Inferior parietal cortex (tissue), 1 donor: ENCODE results near the gene TMEM14A.
A peak's percentile ranks its signal among the peaks of the same experiment; 100 is the strongest.
"Not testable (repeated sequence)": the region's sequence is repeated elsewhere in the genome, so short reads cannot be mapped to it uniquely, and the experiment has no call there.

Experiments used
- DNase-seq: peaks from one replicate; pipeline ENCODE4 v3.0.0-alpha.2; 2016; ENCODE audit errors: extremely low spot score

The TMEM14A gene

GRCh38 chr6:52670502-52671409, at the start of gene TMEM14A:
Gene TMEM14A, plus strand, starts transcription at chr6:52671113. Its CDS starts 5,990 bp downstream, at chr6:52677103.
- peak; percentile 95 for DNase-seq

- no peak for DNase-seq
These were observed 49.3 kb upstream of the TMEM14A start for GRCh38 chr6:52621631-52622030.

GRCh38 chr6:52622810-52623209, 48.1 kb upstream of the TMEM14A start:
- DNase-seq, result no peak

- DNase-seq, result no peak
These were observed 38.9 kb upstream of the TMEM14A start for GRCh38 chr6:52632011-52632410.

- DNase-seq, result no peak
These were observed 36.7 kb upstream of the TMEM14A start for GRCh38 chr6:52634211-52634610.

- DNase-seq, result no peak
These were observed 35.8 kb upstream of the TMEM14A start for GRCh38 chr6:52635049-52635577.

- no peak for DNase-seq
These were observed 34.1 kb upstream of the TMEM14A start for GRCh38 chr6:52636830-52637229.

- no peak for DNase-seq
These were observed 31.4 kb upstream of the TMEM14A start for GRCh38 chr6:52639493-52639892.

GRCh38 chr6:52640170-52640569, 30.7 kb upstream of the TMEM14A start:
- DNase-seq, result peak; percentile 10

GRCh38 chr6:52640916-52641315, 30.0 kb upstream of the TMEM14A start:
- DNase-seq, result no peak

- DNase-seq, result no peak
These were observed 29.5 kb upstream of the TMEM14A start for GRCh38 chr6:52641388-52641787.

- DNase-seq, result no peak
These were observed 29.1 kb upstream of the TMEM14A start for GRCh38 chr6:52641826-52642225.

- no peak for DNase-seq
These were observed 28.5 kb upstream of the TMEM14A start for GRCh38 chr6:52642368-52642767.

GRCh38 chr6:52643158-52643557, 27.8 kb upstream of the TMEM14A start:
- DNase-seq, result peak; percentile 45

GRCh38 chr6:52644253-52644652, 26.7 kb upstream of the TMEM14A start:
- DNase-seq, result no peak

- DNase-seq, result no peak
These were observed 24.9 kb upstream of the TMEM14A start for GRCh38 chr6:52645976-52646375.

GRCh38 chr6:52647199-52647598, 23.7 kb upstream of the TMEM14A start:
- no peak for DNase-seq

GRCh38 chr6:52649536-52650160, 21.3 kb upstream of the TMEM14A start:
- no peak for DNase-seq

GRCh38 chr6:52650941-52651340, 20.0 kb upstream of the TMEM14A start:
- DNase-seq, result no peak

- no peak for DNase-seq
These were observed 17.8 kb upstream of the TMEM14A start for GRCh38 chr6:52653151-52653550.

GRCh38 chr6:52654007-52654406, 16.9 kb upstream of the TMEM14A start:
- no peak for DNase-seq

GRCh38 chr6:52654592-52654991, 16.3 kb upstream of the TMEM14A start:
- DNase-seq, result no peak

- not testable (repeated sequence) for DNase-seq
These were observed 15.0 kb upstream of the TMEM14A start for GRCh38 chr6:52655941-52656340.
